Right renal pelvis (tissue), 4 donors: ENCODE results near the gene MTARC2. TPM values are rescaled to one million over a fixed set of nuclear protein-coding genes. Genes with fewer than 3 reads are reported as not detected.

ENCODE experiments used
- DNase-seq, 4 donors: peaks; one replicate each; pipeline ENCODE4 v3.0.0-alpha.2; 2013; ENCODE audit warnings: low read depth in 4 of 4, low spot score in 3 of 4, missing footprints in 1 of 4
- polyA plus RNA-seq, 4 donors: library from polyadenylated mRNA; unstranded; fragments of 120-200 nt; gene quantifications; one replicate each; pipeline ENCODE4 v1.2.1, GENCODE V29; 2013; ENCODE audit not compliant: insufficient read length in 4 of 4

MTARC2 gene
- polyA plus RNA-seq, 4 donors, result 43.7 to 54.5 (median 50.4) TPM

- no peak for DNase-seq
These were observed 76.2 kb downstream of the MTARC2 start for GRCh38 chr1:220824031-220824989.

- DNase-seq, result no peak
These were observed 77.9 kb downstream of the MTARC2 start for GRCh38 chr1:220825819-220826551.

GRCh38 chr1:220826729-220827128 lies 78.6 kb downstream of the MTARC2 start:
- DNase-seq, result no peak

DNA sequence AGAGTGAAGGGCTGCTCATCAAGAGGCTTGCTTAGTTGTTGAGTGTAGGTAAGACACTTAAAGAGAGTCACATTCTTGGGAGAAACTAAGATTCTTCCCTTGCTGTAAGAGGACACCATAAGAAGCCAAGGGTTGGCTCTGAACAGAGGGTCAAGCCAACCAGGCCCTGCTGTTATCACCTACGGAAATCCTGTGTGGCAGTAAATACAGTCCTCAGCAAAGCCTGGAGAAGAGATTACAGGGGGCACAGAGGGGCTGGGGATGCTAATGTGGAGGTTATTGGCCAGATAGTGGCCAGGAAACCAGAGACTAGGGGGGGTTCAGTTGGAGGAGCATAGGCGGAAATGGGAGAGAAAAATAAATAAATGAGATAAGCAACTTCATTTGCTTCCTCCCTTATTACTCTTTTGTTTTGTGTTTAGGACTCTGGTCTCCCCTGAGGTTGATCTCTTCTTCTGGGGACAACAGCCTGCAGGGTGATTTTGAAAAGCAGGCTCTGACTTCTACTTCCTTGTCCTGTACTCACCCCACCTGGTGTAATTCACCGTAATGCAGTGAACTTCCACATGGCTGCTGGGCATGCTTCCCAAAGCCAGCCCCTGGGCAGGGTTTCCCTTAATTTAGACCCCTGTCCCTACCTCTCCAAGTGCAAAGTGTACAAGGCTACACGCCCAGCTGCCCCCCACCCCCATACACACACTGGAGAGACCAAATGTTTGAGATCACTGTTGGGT lies 79.5 kb downstream of the MTARC2 start:
- DNase-seq, result no peak

DNA sequence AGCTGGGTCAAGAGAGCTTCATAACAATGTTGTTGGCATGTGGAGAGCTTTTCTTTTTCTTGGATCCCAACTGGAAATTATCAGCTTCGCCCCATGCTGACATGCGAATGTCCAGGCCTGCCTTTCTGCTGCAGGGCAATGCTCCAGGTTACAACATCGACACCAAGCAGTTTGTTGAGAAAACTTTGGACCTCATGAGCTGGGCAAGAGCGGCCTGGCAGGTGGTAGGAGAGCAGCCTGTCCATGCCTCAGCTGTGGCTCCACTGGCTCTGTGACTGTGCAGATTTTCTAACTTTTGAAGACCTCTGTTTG lies 80.0 kb downstream of the MTARC2 start:
- DNase-seq, result no peak

- DNase-seq, result no peak
These were observed 80.9 kb downstream of the MTARC2 start for GRCh38 chr1:220828950-220829586.

- DNase-seq, result no peak
These were observed 85.3 kb downstream of the MTARC2 start for GRCh38 chr1:220833436-220833835.

Other genes starting within 250 kb of the MTARC2 start
- gene MARK1, start 220.2 kb upstream of the MTARC2 start, polyA plus RNA-seq, result 10 to 100 TPM in 2 of 4 donors, 1 to 10 TPM in 2; 8.9 to 13.6 (median 10.4) TPM
- 10 to 100 TPM; 25.6 to 27.8 (median 26.5) TPM for gene C1orf115, start 58.0 kb upstream of the MTARC2 start, polyA plus RNA-seq
- 10 to 100 TPM; 19.4 to 23.6 (median 21.3) TPM for gene MTARC1, start 38.6 kb downstream of the MTARC2 start, polyA plus RNA-seq
- 10 to 100 TPM in 3 of 4 donors, 1 to 10 TPM in 1; 9.0 to 12.2 (median 10.3) TPM for gene HLX, start 131.1 kb downstream of the MTARC2 start, polyA plus RNA-seq